AG20443 (cell line): ENCODE measurements around the gene PAX1.

Experiments
- DNase-seq: peaks from one replicate; pipeline ENCODE4 v3.0.0; 2012; ENCODE audit warnings: low spot score, mixed read lengths

PAX1 gene

DNA sequence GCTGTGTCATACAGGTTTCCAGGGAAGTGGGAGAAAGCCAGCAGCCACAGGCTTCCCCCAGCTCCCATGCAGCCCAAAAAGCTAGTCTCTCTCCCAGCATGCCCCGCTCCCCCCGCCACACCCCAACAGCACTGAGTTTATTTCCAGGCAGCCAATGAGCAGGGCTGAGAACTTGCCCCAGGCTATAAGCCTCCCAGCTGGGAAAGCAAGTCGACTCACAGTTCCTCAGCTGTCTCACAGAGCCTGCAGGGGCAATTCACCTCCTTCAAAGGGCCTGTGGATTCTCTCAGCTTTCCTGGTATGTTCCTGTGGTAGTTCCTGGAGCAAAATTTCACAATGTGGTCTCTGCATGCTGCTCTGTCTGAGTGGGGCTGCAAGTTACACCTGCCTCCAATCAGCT is 34.2 kb downstream of the PAX1 start:
- no peak for DNase-seq

- DNase-seq, result no peak
Measured at GRCh38 chr20:21741266-21741665, 35.8 kb downstream of the PAX1 start.

GRCh38 chr20:21762646-21763045 is 57.2 kb downstream of the PAX1 start:
- no peak for DNase-seq

DNA sequence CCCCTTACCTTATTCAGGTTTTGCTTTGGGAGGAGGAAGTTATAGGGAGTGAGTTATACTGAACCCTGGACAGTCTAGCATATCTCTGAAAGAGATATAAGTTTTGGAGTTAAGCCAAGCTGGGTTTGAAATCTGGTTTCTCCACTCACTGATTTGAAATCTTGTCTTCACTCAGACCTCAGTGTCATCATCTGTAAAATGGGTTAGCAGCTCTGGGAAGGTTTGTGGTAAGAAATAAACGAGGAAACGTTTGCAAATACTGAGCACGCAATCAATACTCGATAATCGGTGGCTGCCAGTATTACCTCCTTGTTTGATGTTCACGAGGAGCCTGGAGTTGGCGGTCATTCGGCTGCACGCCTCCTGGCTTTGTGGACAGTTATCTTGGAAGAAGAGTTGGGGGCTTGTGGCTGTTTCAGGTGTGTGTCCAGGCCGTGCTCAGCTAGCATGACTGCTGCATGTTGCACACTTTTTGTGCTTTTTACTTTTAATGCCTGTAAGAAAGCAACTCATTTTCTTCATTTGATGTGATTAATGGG is 61.8 kb downstream of the PAX1 start:
- no peak for DNase-seq

GRCh38 chr20:21767739-21768223 is 62.3 kb downstream of the PAX1 start:
- no peak for DNase-seq
